B cell (primary cell): ENCODE data around the gene PCSK1. TPM values are rescaled to one million over a fixed set of nuclear protein-coding genes. Genes with fewer than 3 reads are reported as not detected.

Source experiments
- ATAC-seq: fragments of 200-7000 bp; cut with Tn5 transposase; one replicate; pipeline ENCODE4 v1.10.0; 2021; ENCODE audit warnings: low read depth, mild to moderate bottlenecking, moderate number of reproducible peaks, moderate library complexity
- CTCF ChIA-PET: fragments of 350-600 bp; sonication (Branson Sonifier 250); formaldehyde crosslinking; loops from one replicate; lab custom pipeline; 2021; ENCODE audit warnings: antibody characterized with exemption, inconsistent platforms; lab: Charles Lee
- POLR2A ChIA-PET: fragments of 350-600 bp; sonication (Branson Sonifier 250); formaldehyde crosslinking; loops from one replicate; lab custom pipeline; 2021; ENCODE audit warnings: antibody characterized with exemption; lab: Charles Lee
- DNase-seq: peaks from one replicate; pipeline ENCODE4 v3.0.0; 2013
- H2AFZ ChIP-seq: 2 replicates; pipeline ENCODE4 v1.6.1; 2012; ENCODE audit warnings: mild to moderate bottlenecking, low read depth, low read length; ENCODE audit not compliant: insufficient read depth, poor library complexity, severe bottlenecking
- H3K27ac ChIP-seq, 2 donors: 1 replicate in 1 of 2; 2 replicates in 1 of 2; pipeline ENCODE4 v1.5.1; 2012 to 2013; ENCODE audit warnings: low read length in 2 of 2, mild to moderate bottlenecking in 2 of 2, moderate library complexity in 1 of 2
- H3K27me3 ChIP-seq, 4 experiments: fragments of 200-600 bp in 1 of 4; sonication (generic) in 1 of 4; replicated peaks in 1 of 4; 1 replicate in 2 of 4; 2 replicates in 2 of 4; pipeline versions ENCODE4 v1.6.1 to v1.7.0; 2013 to 2016; ENCODE audit warnings: low read length in 3 of 4, mild to moderate bottlenecking in 2 of 4, mixed read lengths in 1 of 4, moderate library complexity in 1 of 4; ENCODE audit not compliant: insufficient read depth in 4 of 4, control insufficient read depth in 3 of 4; ENCODE audit errors: control extremely low read depth in 1 of 4
- H3K36me3 ChIP-seq, 2 experiments: replicated peaks in 1 of 2; 1 replicate in 1 of 2; 2 replicates in 1 of 2; pipeline versions ENCODE4 v1.6.1 to v1.7.1; 2013; ENCODE audit warnings: low read length in 1 of 2; ENCODE audit not compliant: insufficient read depth in 2 of 2, control insufficient read depth in 1 of 2; ENCODE audit errors: control extremely low read depth in 1 of 2, extremely low read depth in 1 of 2
- H3K4me1 ChIP-seq, 2 donors: fragments of 200-600 bp in 1 of 2; sonication (generic) in 1 of 2; 1 replicate in 1 of 2; 2 replicates in 1 of 2; pipeline versions ENCODE4 v1.5.1 to v1.6.1; 2013 to 2017; ENCODE audit warnings: low read length in 2 of 2; ENCODE audit not compliant: control insufficient read depth in 2 of 2, insufficient read depth in 2 of 2
- H3K4me2 ChIP-seq: replicated peaks from 2 replicates; pipeline ENCODE3; 2012; ENCODE audit warnings: mild to moderate bottlenecking, low read depth, low read length; ENCODE audit not compliant: poor library complexity, severe bottlenecking
- H3K4me3 ChIP-seq, 5 experiments: fragments of 200-600 bp in 1 of 5; sonication (generic) in 1 of 5; 1 replicate in 3 of 5; 2 replicates in 2 of 5; pipeline versions ENCODE4 v1.5.1 to v1.7.0; 2011 to 2016; ENCODE audit warnings: low read length in 4 of 5, mild to moderate bottlenecking in 4 of 5, low read depth in 2 of 5, control low read depth in 1 of 5, moderate library complexity in 1 of 5; ENCODE audit not compliant: insufficient read depth in 1 of 5; ENCODE audit errors: control extremely low read depth in 1 of 5, extremely low read depth in 1 of 5
- H3K79me2 ChIP-seq: fragments of 200-600 bp; sonication (generic); one replicate; pipeline ENCODE4 v1.6.0; 2016; ENCODE audit warnings: low read length; ENCODE audit not compliant: control insufficient read depth, insufficient read depth
- H3K9ac ChIP-seq: fragments of 200-600 bp; sonication (generic); 2 replicates; pipeline ENCODE4 v1.6.1; 2017; ENCODE audit warnings: mild to moderate bottlenecking, low read length, moderate library complexity
- H3K9me3 ChIP-seq, 3 donors: one replicate each; pipeline versions ENCODE4 v1.6.1 to v1.7.1; 2013; ENCODE audit warnings: low read length in 2 of 3; ENCODE audit not compliant: control insufficient read depth in 2 of 3, insufficient read depth in 1 of 3; ENCODE audit errors: control extremely low read depth in 1 of 3
- H4K20me1 ChIP-seq: 2 replicates; pipeline ENCODE4 v1.6.0; 2012; ENCODE audit warnings: mild to moderate bottlenecking, low read length; ENCODE audit not compliant: insufficient read depth, control insufficient read depth, poor library complexity, severe bottlenecking
- H3K27ac Mint-ChIP-seq: one replicate; pipeline ENCODE4 v1.8.0; 2021; ENCODE audit warnings: mixed read lengths
- H3K27me3 Mint-ChIP-seq: one replicate; pipeline ENCODE4 v1.8.0; 2021; ENCODE audit warnings: mixed read lengths
- H3K4me1 Mint-ChIP-seq: one replicate; pipeline ENCODE4 v1.8.0; 2021; ENCODE audit warnings: mixed read lengths
- H3K4me3 Mint-ChIP-seq: one replicate; pipeline ENCODE4 v1.8.0; 2021; ENCODE audit warnings: mixed read lengths
- H3K9me3 Mint-ChIP-seq: one replicate; pipeline ENCODE4 v1.8.0; 2022; ENCODE audit warnings: mixed read lengths; ENCODE audit not compliant: insufficient read depth
- EZH2 ChIP-seq: IDR thresholded peaks from 2 replicates; pipeline ENCODE4 v1.6.1; 2012; ENCODE audit warnings: borderline replicate concordance, low read depth, mild to moderate bottlenecking, moderate library complexity, low read length; ENCODE audit not compliant: insufficient read depth, poor library complexity, severe bottlenecking
- WGBS: methylation state at CpG from one replicate; pipeline ENCODE4 v1.1.5; 2013; ENCODE audit warnings: missing lambda C conversion rate; ENCODE audit not compliant: insufficient coverage; 5-methylcytosine and 5-hydroxymethylcytosine counted together
- intact Hi-C: fragments of 100-400 bp; cut with micrococcal nuclease; formaldehyde crosslinking; loops from one replicate; pipeline ENCODE4 v1.10.0; 2022
- polyA plus RNA-seq: library from polyadenylated mRNA; depleted of rRNA; stranded (reverse); fragments of >200 nt; gene quantifications from 2 replicates; pipeline ENCODE4 v1.2.3, GENCODE V29; 2012
- total RNA-seq, 2 donors: library from RNA; stranded (reverse); fragments of 120-200 nt in 1 of 2; gene quantifications; 1 replicate in 1 of 2; 2 replicates in 1 of 2; pipeline versions ENCODE4 v1.2.3 to v1.2.4, GENCODE V29; 2013 to 2022
- TF ChIP-seq, protein P1 (sequence below): fragments of 200-600 bp; IDR thresholded peaks from one replicate; pipeline ENCODE4 v1.8.0; 2022; ENCODE audit warnings: antibody characterized with exemption, mild to moderate bottlenecking

Gene PCSK1
- total and polyA plus RNA-seq, 2 donors (not counting 1 experiment from before 2014, with no cell fraction given) = not detected

GRCh38 chr5:96415897-96416296, 17.2 kb downstream of the PCSK1 start:
- no peak overlapping the region for H3K27ac ChIP-seq
- POLR2A ChIA-PET = no interaction called here
- TF ChIP-seq, protein P1, sequence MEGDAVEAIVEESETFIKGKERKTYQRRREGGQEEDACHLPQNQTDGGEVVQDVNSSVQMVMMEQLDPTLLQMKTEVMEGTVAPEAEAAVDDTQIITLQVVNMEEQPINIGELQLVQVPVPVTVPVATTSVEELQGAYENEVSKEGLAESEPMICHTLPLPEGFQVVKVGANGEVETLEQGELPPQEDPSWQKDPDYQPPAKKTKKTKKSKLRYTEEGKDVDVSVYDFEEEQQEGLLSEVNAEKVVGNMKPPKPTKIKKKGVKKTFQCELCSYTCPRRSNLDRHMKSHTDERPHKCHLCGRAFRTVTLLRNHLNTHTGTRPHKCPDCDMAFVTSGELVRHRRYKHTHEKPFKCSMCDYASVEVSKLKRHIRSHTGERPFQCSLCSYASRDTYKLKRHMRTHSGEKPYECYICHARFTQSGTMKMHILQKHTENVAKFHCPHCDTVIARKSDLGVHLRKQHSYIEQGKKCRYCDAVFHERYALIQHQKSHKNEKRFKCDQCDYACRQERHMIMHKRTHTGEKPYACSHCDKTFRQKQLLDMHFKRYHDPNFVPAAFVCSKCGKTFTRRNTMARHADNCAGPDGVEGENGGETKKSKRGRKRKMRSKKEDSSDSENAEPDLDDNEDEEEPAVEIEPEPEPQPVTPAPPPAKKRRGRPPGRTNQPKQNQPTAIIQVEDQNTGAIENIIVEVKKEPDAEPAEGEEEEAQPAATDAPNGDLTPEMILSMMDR = no peak
- TF ChIP-seq EZH2 = no peak
- H3K4me1 ChIP-seq = no peaks in the 10 kb centered on the region
- H3K9me3 Mint-ChIP-seq = no peaks in the 10 kb centered on the region
- peaks cover 23% of the 10 kb centered on the region for H3K27me3 Mint-ChIP-seq
- no peaks in the 10 kb centered on the region for H3K9me3 ChIP-seq
- ATAC-seq (no peak), DNase-seq (no peak)
- no peaks in the 10 kb centered on the region for H3K4me1 Mint-ChIP-seq
- H4K20me1 ChIP-seq = no peaks in the 10 kb centered on the region
- H3K9ac ChIP-seq = no peak overlapping the region
- H3K4me3 Mint-ChIP-seq = no peak overlapping the region
- H2AFZ ChIP-seq = no peak overlapping the region
- no peaks in the 10 kb centered on the region for H3K36me3 ChIP-seq
- no peak overlapping the region for H3K4me3 ChIP-seq
- no peaks in the 10 kb centered on the region for H3K79me2 ChIP-seq
- WGBS = no CpG with 5 or more reads among the region's 3 CpGs
- no peaks in the 10 kb centered on the region for H3K27me3 ChIP-seq
- H3K27ac Mint-ChIP-seq = no peak overlapping the region
- CTCF ChIA-PET = no interaction called here
- intact Hi-C loops = no loop called here
- no peak overlapping the region for H3K4me2 ChIP-seq

DNA sequence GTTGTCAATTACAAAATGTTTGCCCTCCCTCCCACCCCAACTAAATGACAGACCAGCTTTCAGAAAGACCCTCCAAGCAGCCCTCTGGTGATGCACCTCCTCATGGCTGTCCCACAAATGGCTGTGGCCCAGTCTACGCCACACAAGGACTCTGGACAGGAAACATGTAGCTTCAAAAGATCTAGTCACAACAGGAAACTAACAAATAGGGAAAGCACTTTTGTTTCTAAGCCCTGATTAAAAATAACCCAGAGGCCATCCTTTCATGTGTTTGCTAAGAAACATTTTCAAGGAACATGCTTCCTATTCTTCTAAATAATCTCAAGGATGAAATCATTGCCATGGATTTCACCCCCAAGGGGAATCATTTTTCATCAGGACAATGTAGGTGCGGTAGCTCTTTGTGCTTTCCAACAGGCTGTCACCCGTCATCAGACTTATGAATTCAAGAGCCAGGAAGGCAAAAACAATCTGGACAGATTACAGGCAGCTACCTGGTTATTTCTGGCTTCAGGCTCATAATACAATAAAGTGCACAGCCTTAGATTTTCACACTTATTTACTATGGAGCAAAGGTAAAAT, 20.1 kb downstream of the PCSK1 start:
- Histone ChIP-seq H3K27me3 (no peaks in the 10 kb centered on the region), H4K20me1 (no peaks in the 10 kb centered on the region), H3K9me3 (no peaks in the 10 kb centered on the region), H3K4me1 (no peaks in the 10 kb centered on the region), H3K9ac (no peak overlapping the region), H2AFZ (no peak overlapping the region), H3K4me2 (no peak overlapping the region), H3K4me3 (no peak overlapping the region), H3K79me2 (no peaks in the 10 kb centered on the region), H3K27ac (no peak overlapping the region), H3K36me3 (no peaks in the 10 kb centered on the region)
- H3K9me3 Mint-ChIP-seq = no peaks in the 10 kb centered on the region
- 96% methylated on average over 3 of the region's 3 CpGs for WGBS
- ChIA-PET POLR2A (no interaction called here), CTCF (no interaction called here)
- ATAC-seq = no peak
- H3K4me3 Mint-ChIP-seq = no peak overlapping the region
- DNase-seq = no peak
- TF ChIP-seq, protein P1 = no peak
- no peak for TF ChIP-seq EZH2
- no peak overlapping the region for H3K27ac Mint-ChIP-seq
- intact Hi-C loops = no loop called here
- no peaks in the 10 kb centered on the region for H3K4me1 Mint-ChIP-seq
- peaks cover 21% of the 10 kb centered on the region for H3K27me3 Mint-ChIP-seq
